Neural cell (in vitro differentiated cells): ENCODE measurements around the gene SP6. TPM values are rescaled to one million over a fixed set of nuclear protein-coding genes. Genes with fewer than 3 reads are reported as not detected.

Source experiments
- H2AFZ ChIP-seq: fragments of 200-600, 300-800 bp; sonication (generic), shearing (Covaris generic); 2 replicates; pipeline ENCODE4 v1.6.0; 2014; ENCODE audit warnings: low read depth, mild to moderate bottlenecking, antibody characterized with exemption, low read length, moderate library complexity
- H3F3A ChIP-seq: fragments of 200-600 bp; shearing (Covaris generic); 2 replicates; pipeline ENCODE4 v1.6.1; 2016; ENCODE audit warnings: mild to moderate bottlenecking, moderate library complexity, mixed read lengths, antibody characterized with exemption, low read length; ENCODE audit not compliant: insufficient read depth, poor library complexity, severe bottlenecking
- H3K27ac ChIP-seq: fragments of 200-600, 300-800 bp; sonication (generic), shearing (Covaris generic); 2 replicates; pipeline ENCODE4 v1.5.1; 2014; ENCODE audit warnings: mild to moderate bottlenecking, low read length, moderate library complexity
- H3K27me3 ChIP-seq: fragments of 300-800, 200-600 bp; sonication (generic), shearing (Covaris generic); 2 replicates; pipeline ENCODE4 v1.6.0; 2014; ENCODE audit warnings: mild to moderate bottlenecking, low read depth, low read length, moderate library complexity; ENCODE audit not compliant: insufficient read depth
- H3K36me3 ChIP-seq: fragments of 300-800, 200-600 bp; sonication (generic), shearing (Covaris generic); 2 replicates; pipeline ENCODE4 v1.5.1; 2014; ENCODE audit warnings: mild to moderate bottlenecking, antibody characterized with exemption, low read length, moderate library complexity; ENCODE audit not compliant: insufficient read depth
- H3K4me2 ChIP-seq: fragments of 300-800, 200-600 bp; sonication (generic), shearing (Covaris generic); 2 replicates; pipeline ENCODE4 v1.6.0; 2014; ENCODE audit warnings: mild to moderate bottlenecking, low read length
- H3K4me3 ChIP-seq: fragments of 300-800, 200-600 bp; sonication (generic), shearing (Covaris generic); 2 replicates; pipeline ENCODE4 v1.5.1; 2014; ENCODE audit warnings: mild to moderate bottlenecking, low read length, moderate library complexity
- H3K79me2 ChIP-seq: fragments of 200-600 bp; shearing (Covaris generic); replicated peaks from 2 replicates; pipeline ENCODE4 v1.6.0; 2014; ENCODE audit warnings: mild to moderate bottlenecking, low read length, moderate library complexity; ENCODE audit not compliant: insufficient read depth
- H3K9ac ChIP-seq: fragments of 300-800, 200-600 bp; sonication (generic), shearing (Covaris generic); 2 replicates; pipeline ENCODE4 v1.6.1; 2016; ENCODE audit warnings: mild to moderate bottlenecking, low read length, mixed read lengths
- H3K9me2 ChIP-seq: fragments of 200-600 bp; shearing (Covaris generic); 2 replicates; pipeline ENCODE4 v1.6.1; 2016; ENCODE audit warnings: mild to moderate bottlenecking, low read length, mixed read lengths; ENCODE audit not compliant: insufficient read depth
- H3K9me3 ChIP-seq: fragments of 200-600, 300-800 bp; sonication (generic), shearing (Covaris generic); 2 replicates; pipeline ENCODE4 v1.6.1; 2016; ENCODE audit warnings: mild to moderate bottlenecking, mixed run types, low read length, moderate library complexity, mixed read lengths
- H4K20me1 ChIP-seq: fragments of 200-600 bp; shearing (Covaris generic); 2 replicates; pipeline ENCODE4 v1.6.1; 2016; ENCODE audit warnings: mild to moderate bottlenecking, mixed run types; ENCODE audit not compliant: insufficient read depth
- EP300 ChIP-seq: fragments of 450-650 bp; conservative IDR thresholded peaks from 2 replicates; pipeline ENCODE4 v1.6.1; 2014; ENCODE audit warnings: antibody characterized with exemption, mild to moderate bottlenecking, moderate library complexity; ENCODE audit not compliant: poor library complexity, severe bottlenecking
- EZH2 ChIP-seq: fragments of 200-600, 300-800 bp; shearing (Covaris generic), sonication (generic); IDR thresholded peaks from 2 replicates; pipeline ENCODE4 v1.6.1; 2014; ENCODE audit warnings: antibody characterized with exemption, low read length, borderline replicate concordance, mild to moderate bottlenecking; ENCODE audit not compliant: insufficient read depth, poor library complexity, severe bottlenecking
- MXI1 ChIP-seq: fragments of 450-650 bp; conservative IDR thresholded peaks from 2 replicates; pipeline ENCODE4 v1.6.1; 2014; ENCODE audit warnings: antibody characterized with exemption, mild to moderate bottlenecking; ENCODE audit not compliant: poor library complexity, severe bottlenecking
- POLR2AphosphoS5 ChIP-seq: IDR thresholded peaks from 2 replicates; pipeline ENCODE4 v1.6.1; 2012
- RAD21 ChIP-seq: fragments of 450-650 bp; conservative IDR thresholded peaks from 2 replicates; pipeline ENCODE4 v1.6.1; 2014; ENCODE audit warnings: antibody characterized with exemption, mild to moderate bottlenecking, moderate library complexity
- REST ChIP-seq: IDR thresholded peaks from 2 replicates; pipeline ENCODE4 v1.6.1; 2012; ENCODE audit warnings: borderline replicate concordance
- TAF1 ChIP-seq: IDR thresholded peaks from 2 replicates; pipeline ENCODE4 v1.6.1; 2012; ENCODE audit warnings: low read depth
- polyA plus RNA-seq: library from polyadenylated mRNA; depleted of rRNA; stranded (reverse); fragments of >200 nt; gene quantifications from 2 replicates; pipeline ENCODE4 v1.2.3, GENCODE V29; 2014

SP6 gene
- polyA plus RNA-seq, 1 donor from 2014 or later = 0.42 TPM

- no peak overlapping the region for H3K27ac ChIP-seq
- no peak overlapping the region for H3K4me3 ChIP-seq
- H3K9me2 ChIP-seq = no peaks in the 10 kb centered on the region
- no peaks in the 10 kb centered on the region for H3K9me3 ChIP-seq
- peaks cover 4% of the 10 kb centered on the region for H3K27me3 ChIP-seq
- H3F3A ChIP-seq = no peaks in the 10 kb centered on the region
- no peak overlapping the region for H3K4me2 ChIP-seq
- no peak overlapping the region for H3K9ac ChIP-seq
- no peaks in the 10 kb centered on the region for H4K20me1 ChIP-seq
- TF ChIP-seq EP300 = no peak
- H3K79me2 ChIP-seq = no peaks in the 10 kb centered on the region
- H2AFZ ChIP-seq = no peak overlapping the region
- no peaks in the 10 kb centered on the region for H3K36me3 ChIP-seq
Observed at GRCh38 chr17:47862621-47863440, 11.9 kb upstream of the SP6 start.

- Histone ChIP-seq H3F3A (no peaks in the 10 kb centered on the region), H2AFZ (no peak overlapping the region), H3K4me3 (no peak overlapping the region), H3K9me2 (no peaks in the 10 kb centered on the region), H3K27ac (no peak overlapping the region), H4K20me1 (no peaks in the 10 kb centered on the region), H3K36me3 (no peaks in the 10 kb centered on the region), H3K9me3 (no peaks in the 10 kb centered on the region), H3K4me2 (no peak overlapping the region), H3K27me3 (peaks cover 17% of the 10 kb centered on the region), H3K9ac (no peak overlapping the region), H3K79me2 (no peaks in the 10 kb centered on the region)
- TF ChIP-seq REST = no peak
- no peak for TF ChIP-seq POLR2AphosphoS5
- TF ChIP-seq EP300 = no peak
- no peak for TF ChIP-seq MXI1
Observed at GRCh38 chr17:47860386-47860785, 9.4 kb upstream of the SP6 start.

- peaks cover 43% of the 10 kb centered on the region for H3K27me3 ChIP-seq
- H3K4me2 ChIP-seq = no peak overlapping the region
- H2AFZ ChIP-seq = no peak overlapping the region
- H3K9ac ChIP-seq = no peak overlapping the region
- TF ChIP-seq RAD21 = no peak
- TF ChIP-seq TAF1 = no peak
- no peak for TF ChIP-seq MXI1
- no peak for TF ChIP-seq EZH2
- no peaks in the 10 kb centered on the region for H3K36me3 ChIP-seq
- H3K9me3 ChIP-seq = no peaks in the 10 kb centered on the region
- H3F3A ChIP-seq = no peaks in the 10 kb centered on the region
- no peaks in the 10 kb centered on the region for H3K79me2 ChIP-seq
- no peak overlapping the region for H3K4me3 ChIP-seq
- no peak overlapping the region for H3K27ac ChIP-seq
- H3K9me2 ChIP-seq = no peaks in the 10 kb centered on the region
- no peaks in the 10 kb centered on the region for H4K20me1 ChIP-seq
Observed at GRCh38 chr17:47857551-47858455, 6.8 kb upstream of the SP6 start.
